SK-N-SH (cell line): ENCODE data around the gene PEMT.

Experiments used
- CHD2 ChIP-seq: fragments of 150-350 bp; IDR thresholded peaks from 2 replicates; pipeline ENCODE4 v1.6.1; 2018; ENCODE audit warnings: low read length; ENCODE audit not compliant: partially characterized antibody
- CTCF ChIP-seq: fragments of 200-600 bp; sonication (generic); IDR thresholded peaks from 2 replicates; pipeline ENCODE4 v1.6.1; 2017; ENCODE audit warnings: antibody characterized with exemption, mild to moderate bottlenecking, moderate library complexity
- EP300 ChIP-seq, 2 experiments: IDR thresholded peaks; 2 replicates each; pipeline versions ENCODE4 v1.4.0 to v1.6.1; 2012; ENCODE audit warnings: borderline replicate concordance in 1 of 2, low read depth in 1 of 2, low read length in 1 of 2
- PBX3 ChIP-seq: IDR thresholded peaks from 2 replicates; pipeline ENCODE4; 2012
- POLR2AphosphoS5 ChIP-seq: IDR thresholded peaks from 2 replicates; pipeline ENCODE4 v1.6.1; 2012; ENCODE audit warnings: low read depth, low read length
- SMC3 ChIP-seq: IDR thresholded peaks from 2 replicates; pipeline ENCODE4 v1.6.1; 2012; ENCODE audit warnings: low read depth, low read length, improper control_type of control experiment

- TF ChIP-seq POLR2AphosphoS5 = no peak
- TF ChIP-seq CTCF = no peak
- no peak for TF ChIP-seq EP300 (IDR thresholded peaks at IDR 0.05; ENCODE audit: borderline replicate concordance in 1 of 2, low read depth in 1 of 2, low read length in 1 of 2)
- no peak for TF ChIP-seq CHD2
- no peak for TF ChIP-seq PBX3
- TF ChIP-seq SMC3 = no peak
Measured at GRCh38 chr17:17562146-17562511, 29.4 kb downstream of the PEMT start.
